Adipocyte (in vitro differentiated cells): ENCODE data around the gene DNAJC13.
A peak's percentile ranks its signal among the peaks of the same experiment; 100 is the strongest.

Experiments used
- DNase-seq: peaks from one replicate; pipeline ENCODE4 v3.0.0-alpha.2; 2015; ENCODE audit warnings: low read depth
- H3K27me3 ChIP-seq: replicated peaks from 2 replicates; pipeline ENCODE4 v1.7.0; 2013; ENCODE audit warnings: mild to moderate bottlenecking, low read length, moderate library complexity; ENCODE audit not compliant: control insufficient read depth, insufficient read depth
- H3K36me3 ChIP-seq: 2 replicates; pipeline ENCODE4 v1.7.0; 2013; ENCODE audit warnings: low read length, mild to moderate bottlenecking, moderate library complexity; ENCODE audit not compliant: control insufficient read depth, insufficient read depth, severe bottlenecking
- H3K4me1 ChIP-seq: 2 replicates; pipeline ENCODE4 v1.7.0; 2013; ENCODE audit warnings: mild to moderate bottlenecking, low read length, moderate library complexity; ENCODE audit not compliant: control insufficient read depth, insufficient read depth
- H3K4me3 ChIP-seq: 2 replicates; pipeline ENCODE4 v1.7.0; 2013; ENCODE audit warnings: mild to moderate bottlenecking, low read length, moderate library complexity
- H3K9ac ChIP-seq: 2 replicates; pipeline ENCODE4 v1.7.0; 2013; ENCODE audit warnings: mild to moderate bottlenecking, low read length, moderate library complexity
- H3K9me3 ChIP-seq: 2 replicates; pipeline ENCODE4 v1.7.0; 2013; ENCODE audit warnings: mild to moderate bottlenecking, low read length, moderate library complexity; ENCODE audit not compliant: control insufficient read depth

The DNAJC13 gene

DNA sequence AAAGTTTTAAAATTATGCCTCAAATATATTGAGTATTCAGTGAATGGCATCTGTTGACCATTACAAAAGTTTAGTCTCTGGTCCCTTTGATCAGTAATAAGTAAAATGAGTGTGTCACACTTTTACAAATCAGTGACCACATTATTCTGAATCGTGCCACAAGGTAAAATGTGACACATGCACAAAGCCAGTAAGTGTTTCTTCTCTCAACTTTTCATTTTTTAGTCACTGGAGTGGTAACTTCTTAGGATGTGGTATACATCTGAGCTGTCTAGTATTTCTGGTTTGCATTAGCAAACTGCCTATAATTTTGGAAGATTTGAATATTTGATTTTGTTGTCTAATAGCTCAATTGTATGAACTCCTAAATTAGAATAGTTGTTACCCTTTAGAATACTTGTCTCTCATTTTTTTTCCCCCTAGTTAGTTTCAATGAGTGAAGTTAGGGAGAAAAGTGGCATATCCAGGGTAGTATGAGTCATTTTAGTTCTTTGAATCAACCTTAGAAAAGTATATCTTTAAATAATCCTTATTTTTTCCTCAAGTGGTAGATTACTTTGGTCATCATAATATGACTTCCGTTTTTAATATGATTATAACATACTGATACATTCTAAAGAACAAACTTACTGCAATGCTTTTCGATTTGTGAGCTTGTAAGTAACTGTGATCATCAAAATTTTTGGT, 18.1 kb downstream of the DNAJC13 start:
- H3K4me1 ChIP-seq = peaks cover 8% of the 10 kb centered on the region
- no peak overlapping the region for H3K4me3 ChIP-seq
- no peaks in the 10 kb centered on the region for H3K9me3 ChIP-seq
- H3K9ac ChIP-seq = no peak overlapping the region
- no peak for DNase-seq
- H3K36me3 ChIP-seq = peaks cover 29% of the 10 kb centered on the region
- H3K27me3 ChIP-seq = no peaks in the 10 kb centered on the region

DNA sequence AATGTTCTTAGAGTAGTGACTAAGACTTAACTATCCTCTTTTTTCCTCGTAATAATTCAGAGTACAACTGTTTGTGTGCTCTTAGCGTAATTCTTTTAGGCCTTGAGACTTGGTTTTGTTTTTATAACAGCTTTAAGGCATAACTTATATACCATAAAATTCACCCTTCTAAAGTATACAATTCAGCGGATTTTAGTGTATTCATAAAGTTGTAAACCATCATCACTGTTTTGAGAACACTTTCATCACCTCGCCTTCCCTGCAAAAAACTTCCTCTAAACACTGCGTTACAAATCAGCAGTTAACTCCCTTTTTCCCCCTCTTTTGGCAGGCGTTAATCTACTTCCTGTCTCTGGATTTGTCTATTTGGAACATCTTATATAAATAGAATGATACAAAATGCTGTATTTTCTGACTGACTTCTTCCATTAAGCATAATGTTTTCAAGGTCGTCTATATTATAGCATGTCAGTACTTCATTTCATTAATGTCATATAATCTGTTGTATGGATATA, 18.7 kb downstream of the DNAJC13 start:
- Histone ChIP-seq H3K9ac (no peak overlapping the region), H3K36me3 (peaks cover 35% of the 10 kb centered on the region), H3K27me3 (no peaks in the 10 kb centered on the region), H3K9me3 (no peaks in the 10 kb centered on the region), H3K4me1 (peaks cover 8% of the 10 kb centered on the region), H3K4me3 (no peak overlapping the region)
- no peak for DNase-seq

DNA sequence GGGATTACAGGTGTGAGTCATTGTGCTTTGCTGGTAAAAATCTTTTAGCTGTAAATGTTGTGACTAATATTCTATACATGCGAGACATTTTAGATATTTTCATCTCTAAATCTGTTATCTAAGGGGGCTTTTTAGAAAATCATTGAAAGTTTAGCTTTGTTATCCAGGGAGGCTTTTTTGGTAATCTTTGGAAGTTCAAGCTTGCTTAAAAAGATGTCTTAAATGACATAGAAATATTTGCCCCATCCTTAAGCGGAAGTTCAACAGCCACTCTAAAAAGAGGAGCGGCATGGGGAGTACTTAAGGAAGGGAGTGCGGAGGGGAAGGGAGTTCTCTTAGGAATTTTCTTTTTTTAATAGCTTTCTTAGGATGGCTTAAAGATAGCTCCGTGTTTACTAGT, 26.1 kb downstream of the DNAJC13 start:
- Histone ChIP-seq H3K36me3 (peaks cover 16% of the 10 kb centered on the region), H3K9me3 (no peaks in the 10 kb centered on the region), H3K4me3 (no peak overlapping the region), H3K27me3 (no peaks in the 10 kb centered on the region), H3K9ac (no peak overlapping the region), H3K4me1 (peaks cover 36% of the 10 kb centered on the region)
- no peak for DNase-seq

DNA sequence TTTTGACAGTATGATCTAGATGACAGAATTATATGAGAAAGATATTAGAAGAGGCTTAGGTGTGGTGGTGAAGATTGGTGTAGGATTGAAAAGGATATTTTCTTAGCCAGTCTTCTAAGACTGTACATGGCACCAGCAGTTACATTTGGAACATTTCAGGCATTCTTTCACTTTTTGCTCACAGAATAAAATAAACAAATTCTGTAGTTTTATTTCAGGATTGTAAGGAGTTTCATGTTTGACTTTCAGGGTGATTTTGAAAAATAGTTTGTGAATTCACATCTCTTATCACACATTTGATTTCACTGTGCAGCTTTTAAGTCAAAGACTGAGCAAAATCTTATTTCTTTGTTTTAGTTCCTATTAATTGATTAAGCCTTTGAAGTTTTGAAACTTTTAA, 27.1 kb downstream of the DNAJC13 start:
- peak overlapping the region; percentile 68 for H3K9ac ChIP-seq
- H3K4me1 ChIP-seq = peaks cover 45% of the 10 kb centered on the region
- peak; percentile 65 for DNase-seq
- H3K4me3 ChIP-seq = peak overlapping the region; percentile 44
- H3K27me3 ChIP-seq = no peaks in the 10 kb centered on the region
- no peaks in the 10 kb centered on the region for H3K9me3 ChIP-seq
- H3K36me3 ChIP-seq = peaks cover 16% of the 10 kb centered on the region

DNA sequence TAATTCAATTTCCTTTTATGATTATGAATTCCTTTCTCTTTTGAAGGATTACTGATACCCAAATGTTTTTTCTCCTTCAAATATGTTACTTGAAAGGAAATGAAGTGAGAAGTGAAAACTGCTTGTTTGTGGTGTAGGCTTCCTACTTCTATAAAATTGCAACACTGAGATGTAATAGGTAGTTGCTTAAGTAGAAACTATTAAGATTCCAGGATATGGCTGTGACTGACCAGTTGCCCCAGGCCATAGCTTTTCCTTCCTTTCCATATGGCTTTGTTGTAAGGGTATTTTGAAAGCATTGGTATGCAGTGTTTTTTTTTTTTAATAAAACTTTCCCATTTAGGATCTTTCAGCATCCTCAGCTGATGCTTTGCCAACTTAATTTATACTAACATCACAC, 28.5 kb downstream of the DNAJC13 start:
- Histone ChIP-seq H3K27me3 (no peaks in the 10 kb centered on the region), H3K4me1 (peaks cover 45% of the 10 kb centered on the region), H3K36me3 (peaks cover 7% of the 10 kb centered on the region), H3K9me3 (no peaks in the 10 kb centered on the region), H3K4me3 (no peak overlapping the region), H3K9ac (no peak overlapping the region)
- peak; percentile 94 for DNase-seq

- H3K4me3 ChIP-seq = peak overlapping the region; percentile 1
- H3K27me3 ChIP-seq = no peaks in the 10 kb centered on the region
- H3K36me3 ChIP-seq = peaks cover 28% of the 10 kb centered on the region
- peaks cover 45% of the 10 kb centered on the region for H3K4me1 ChIP-seq
- H3K9me3 ChIP-seq = no peaks in the 10 kb centered on the region
- peak overlapping the region; percentile 4 for H3K9ac ChIP-seq
- DNase-seq = no peak
Observed at GRCh38 chr3:132448216-132448961, 31.1 kb downstream of the DNAJC13 start.

DNA sequence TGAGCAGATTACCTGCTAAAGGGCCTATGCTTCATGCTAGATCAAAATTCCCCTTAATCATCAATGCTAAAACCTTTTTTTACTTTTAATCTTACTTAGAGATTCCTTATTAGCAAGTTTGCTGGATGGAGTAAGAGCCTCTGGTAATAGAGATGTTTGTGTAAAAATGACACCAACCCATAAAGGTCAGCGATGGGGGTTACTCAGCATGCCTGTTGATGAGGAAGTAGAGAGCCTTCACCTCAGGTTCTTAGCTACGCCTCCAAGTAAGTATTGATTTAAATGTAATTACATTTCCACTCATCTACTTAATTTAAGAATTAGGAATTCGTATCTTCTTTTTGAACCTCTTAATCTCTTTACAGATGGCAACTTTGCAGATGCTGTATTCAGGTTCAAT, 38.8 kb downstream of the DNAJC13 start:
- Histone ChIP-seq H3K9ac (no peak overlapping the region), H3K4me1 (no peaks in the 10 kb centered on the region), H3K9me3 (no peaks in the 10 kb centered on the region), H3K4me3 (no peak overlapping the region), H3K36me3 (peaks cover 97% of the 10 kb centered on the region), H3K27me3 (no peaks in the 10 kb centered on the region)
- no peak for DNase-seq

- Histone ChIP-seq H3K27me3 (no peaks in the 10 kb centered on the region), H3K4me1 (no peaks in the 10 kb centered on the region), H3K9me3 (no peaks in the 10 kb centered on the region), H3K4me3 (no peak overlapping the region), H3K36me3 (peaks cover 97% of the 10 kb centered on the region), H3K9ac (no peak overlapping the region)
- DNase-seq = no peak
Observed at GRCh38 chr3:132456571-132456970, 39.3 kb downstream of the DNAJC13 start.

- H3K4me1 ChIP-seq = no peaks in the 10 kb centered on the region
- H3K9ac ChIP-seq = no peak overlapping the region
- no peaks in the 10 kb centered on the region for H3K9me3 ChIP-seq
- H3K27me3 ChIP-seq = no peaks in the 10 kb centered on the region
- H3K4me3 ChIP-seq = no peak overlapping the region
- peak; percentile 34 for DNase-seq
- H3K36me3 ChIP-seq = peaks cover 99% of the 10 kb centered on the region
Observed at GRCh38 chr3:132457286-132457685, 40.0 kb downstream of the DNAJC13 start.

DNA sequence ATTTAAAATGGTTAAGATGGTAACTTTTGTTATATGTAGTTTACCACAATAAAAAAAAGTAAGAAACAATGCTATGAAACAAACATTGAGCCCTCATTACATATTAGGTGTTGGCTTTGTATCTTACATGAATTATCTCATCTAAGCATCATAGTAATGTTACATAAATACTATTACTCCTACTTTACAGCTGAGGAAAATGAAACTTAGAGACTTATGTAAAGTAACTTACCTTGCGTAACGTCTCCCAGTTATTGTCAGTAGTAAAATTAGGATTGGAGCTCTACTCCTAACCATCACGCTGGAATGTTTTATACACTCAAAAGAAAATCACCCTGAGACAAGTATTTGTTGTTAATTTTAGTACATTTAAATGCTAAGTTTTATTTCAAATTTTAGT, 42.2 kb downstream of the DNAJC13 start:
- H3K4me1 ChIP-seq = peaks cover 3% of the 10 kb centered on the region
- no peak overlapping the region for H3K4me3 ChIP-seq
- H3K9me3 ChIP-seq = no peaks in the 10 kb centered on the region
- H3K27me3 ChIP-seq = no peaks in the 10 kb centered on the region
- DNase-seq = no peak
- H3K36me3 ChIP-seq = peaks cover 96% of the 10 kb centered on the region
- no peak overlapping the region for H3K9ac ChIP-seq

- Histone ChIP-seq H3K9me3 (no peaks in the 10 kb centered on the region), H3K9ac (no peak overlapping the region), H3K27me3 (no peaks in the 10 kb centered on the region), H3K4me1 (peaks cover 3% of the 10 kb centered on the region), H3K4me3 (no peak overlapping the region), H3K36me3 (peaks cover 94% of the 10 kb centered on the region)
- no peak for DNase-seq
Observed at GRCh38 chr3:132461544-132461943, 44.2 kb downstream of the DNAJC13 start.
